Activated T-cell treated with anti-CD3 and anti-CD28 coated beads, Interleukin-2, amount 50 U/mL, for 72 hours (primary cell): ENCODE data around the gene CRISP1. TPM values are rescaled to one million over a fixed set of nuclear protein-coding genes. Genes with fewer than 3 reads are reported as not detected.

Source experiments
- total RNA-seq, 2 donors: library from RNA; stranded (reverse); gene quantifications; one replicate each; pipeline ENCODE4 v1.2.3, GENCODE V29; 2022

Gene CRISP1
- total RNA-seq, 2 donors from 2014 or later = not detected

Other genes with a start within 250 kb of the CRISP1 start
- gene RHAG, start 229.7 kb downstream of the CRISP1 start, total RNA-seq = not detected
- gene CRISP2, start 153.0 kb downstream of the CRISP1 start, total RNA-seq = not detected
- gene CRISP3, start 122.1 kb downstream of the CRISP1 start, total RNA-seq = not detected
- gene PGK2, start 79.2 kb downstream of the CRISP1 start, total RNA-seq = not detected
- gene DEFB114, start 97.6 kb upstream of the CRISP1 start, total RNA-seq = not detected
- not detected for gene DEFB113, start 103.1 kb upstream of the CRISP1 start, total RNA-seq
- not detected for gene DEFB110, start 155.5 kb upstream of the CRISP1 start, total RNA-seq
- gene DEFB112, start 183.4 kb upstream of the CRISP1 start, total RNA-seq = not detected